Measurements from ENCODE around the gene SYTL5.

GRCh38 chrX:37993837-37994619, 12.3 kb upstream of the SYTL5 start:
- no peak for TF ChIP-seq CTCF (conservative IDR thresholded peaks at IDR 0.05; ENCODE audit: low read depth, low read length)
- TF ChIP-seq EZH2 (IDR thresholded peaks at IDR 0.05; ENCODE audit: low read length, unreplicated experiment), result no peak
